Effector CD4-positive, alpha-beta T cell (primary cell): ENCODE data around the gene MBNL1.
"Not testable (repeated sequence)": the region's sequence is repeated elsewhere in the genome, so short reads cannot be mapped to it uniquely, and the experiment has no call there.

Experiments
- DNase-seq: peaks from one replicate; pipeline ENCODE4 v3.0.0-alpha.2; 2020

MBNL1 gene

GRCh38 chr3:152382312-152383135 is 113.8 kb downstream of the MBNL1 start:
- no peak for DNase-seq

DNA sequence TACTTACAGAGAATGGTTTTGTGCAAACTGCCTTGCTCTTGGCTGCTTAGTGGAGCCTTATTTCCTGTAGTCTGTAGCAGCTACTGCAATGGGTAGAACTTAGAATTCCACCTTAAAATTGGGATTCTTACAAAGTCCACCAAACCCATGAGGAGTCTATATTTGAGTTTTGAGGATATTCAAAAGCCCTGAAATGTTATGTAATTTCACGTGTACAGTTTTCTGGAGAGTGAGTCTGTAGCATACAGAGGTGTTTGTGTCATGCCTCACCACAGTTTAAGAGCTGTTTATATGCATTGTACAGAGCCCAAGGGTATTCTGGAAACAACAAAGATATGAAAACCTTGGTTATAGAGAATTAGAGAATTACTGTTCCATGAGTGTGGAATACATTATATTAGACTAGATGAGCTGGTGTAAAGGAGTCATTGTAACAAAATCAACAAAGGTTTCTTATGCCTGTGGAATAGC is 114.4 kb downstream of the MBNL1 start:
- no peak for DNase-seq

DNA sequence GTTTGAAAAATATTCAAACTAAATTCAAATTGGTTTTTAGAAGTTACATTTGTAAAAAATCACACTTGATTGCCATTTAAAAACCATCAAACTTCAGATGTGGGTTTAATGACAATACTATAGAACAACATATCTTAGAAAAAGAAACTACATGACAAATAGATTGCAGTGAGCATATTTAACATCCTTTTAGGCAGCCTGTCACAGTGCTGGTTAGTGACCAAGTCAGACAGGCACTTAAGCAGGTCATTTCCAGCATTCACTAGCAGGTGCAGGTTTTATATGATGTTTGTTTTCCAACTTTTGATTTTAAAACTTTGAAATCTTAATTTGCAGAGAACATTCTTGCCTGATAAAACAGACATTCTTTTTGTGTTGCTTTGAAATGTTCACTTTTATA is 115.7 kb downstream of the MBNL1 start:
- DNase-seq = no peak

GRCh38 chr3:152385761-152386160 is 117.0 kb downstream of the MBNL1 start:
- no peak for DNase-seq

DNA sequence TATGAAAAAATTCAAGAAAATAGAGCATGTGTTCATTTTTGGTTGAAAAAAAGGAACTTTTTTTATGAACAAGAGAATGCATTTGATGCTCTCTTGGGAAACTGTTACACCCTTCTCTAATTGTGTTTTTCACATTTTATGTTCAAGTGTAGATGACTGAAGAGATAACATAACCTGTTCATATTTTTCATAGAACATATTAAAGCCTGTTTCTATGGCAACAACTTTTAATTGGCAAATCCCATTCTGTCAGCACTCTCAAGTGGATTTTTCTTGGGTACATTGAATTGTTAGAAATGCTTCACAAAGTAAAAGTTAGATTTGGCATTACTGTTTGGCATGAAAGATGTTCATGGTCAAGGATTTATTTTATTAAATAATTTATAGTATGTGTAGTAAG is 117.5 kb downstream of the MBNL1 start:
- DNase-seq = no peak

DNA sequence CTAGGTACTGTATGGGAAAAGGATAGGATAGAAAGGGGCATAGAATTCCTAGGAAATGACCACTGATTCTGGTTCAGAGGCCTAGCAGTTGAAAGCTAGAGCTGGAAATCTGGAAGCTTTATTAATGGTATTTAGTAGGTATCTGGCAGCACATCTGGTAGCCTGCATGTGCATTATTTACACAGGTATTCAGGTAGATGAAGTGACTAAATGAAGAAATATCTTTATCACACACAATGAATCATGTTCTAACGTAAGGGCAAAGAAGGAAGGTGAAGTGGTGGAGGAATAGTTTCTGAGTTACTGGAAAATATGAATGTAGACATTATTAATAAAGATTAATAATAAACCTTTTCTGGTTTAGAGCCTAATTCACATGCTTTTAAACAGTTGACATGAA is 119.9 kb downstream of the MBNL1 start:
- DNase-seq = no peak

GRCh38 chr3:152389316-152389934 is 120.7 kb downstream of the MBNL1 start:
- DNase-seq = no peak

DNA sequence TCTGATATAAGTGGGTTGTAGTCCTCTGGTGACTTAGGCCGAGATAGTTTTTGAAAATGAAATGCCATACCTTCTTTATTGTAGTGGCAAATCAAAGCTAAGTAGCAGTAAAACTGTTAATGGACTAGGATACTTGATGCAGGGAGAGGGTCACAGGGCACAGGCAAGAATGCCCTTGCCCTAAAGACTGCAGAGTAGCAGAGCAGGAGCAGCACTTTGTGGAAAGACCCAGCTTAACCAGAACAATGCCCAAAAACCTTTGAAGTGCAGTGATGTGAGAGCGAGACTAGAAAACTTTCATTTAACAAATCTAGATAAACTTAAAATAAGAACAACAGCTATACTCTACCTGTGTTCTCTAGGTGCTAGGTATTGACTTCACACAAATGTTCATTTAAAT is 121.9 kb downstream of the MBNL1 start:
- DNase-seq = no peak

GRCh38 chr3:152391671-152392070 is 122.9 kb downstream of the MBNL1 start:
- DNase-seq = no peak

GRCh38 chr3:152392272-152392880 is 123.6 kb downstream of the MBNL1 start:
- no peak for DNase-seq

- DNase-seq = no peak
These were observed 125.5 kb downstream of the MBNL1 start for GRCh38 chr3:152394246-152394645.

DNA sequence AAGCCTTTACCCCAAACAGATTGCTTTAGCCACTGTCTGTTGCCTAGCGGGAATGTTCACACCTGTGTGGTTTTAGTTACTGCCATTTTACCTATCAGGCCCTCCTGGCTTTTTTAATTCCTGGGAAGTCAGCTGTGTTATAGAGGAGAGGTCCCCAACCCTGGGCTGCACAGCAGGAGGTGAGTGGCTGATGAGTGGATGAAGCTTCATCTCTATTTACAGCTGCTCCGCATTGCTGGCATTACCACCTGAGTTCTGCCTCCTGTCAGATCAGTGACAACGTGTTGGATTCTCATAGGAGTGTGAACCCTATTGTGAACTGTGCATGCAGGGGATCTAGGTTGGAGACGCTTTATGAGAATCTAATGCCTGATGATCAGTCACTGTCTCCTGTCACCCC is 127.0 kb downstream of the MBNL1 start:
- DNase-seq = no peak

DNA sequence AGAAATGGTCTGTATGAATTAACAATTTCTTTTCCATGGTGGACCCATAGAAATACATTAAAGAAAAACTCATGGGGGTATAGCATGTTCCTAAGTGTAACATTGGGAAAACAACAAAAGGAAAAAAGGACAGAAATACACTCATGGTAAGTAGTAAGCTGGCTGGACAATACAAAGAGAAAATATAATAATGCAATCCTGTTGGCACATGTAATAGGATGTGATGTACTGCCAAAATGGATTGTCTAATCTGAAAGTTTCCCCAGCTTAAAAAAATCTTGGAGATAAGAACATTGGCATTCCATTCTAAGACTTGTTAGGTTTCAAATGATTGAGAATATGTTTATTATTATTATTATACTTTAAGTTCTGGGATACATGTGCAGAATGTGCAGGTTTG is 128.1 kb downstream of the MBNL1 start:
- no peak for DNase-seq

- DNase-seq = not testable (repeated sequence)
These were observed 128.6 kb downstream of the MBNL1 start for GRCh38 chr3:152397348-152397747.

- DNase-seq = no peak
These were observed 129.8 kb downstream of the MBNL1 start for GRCh38 chr3:152398495-152398894.

GRCh38 chr3:152399374-152399773 is 130.6 kb downstream of the MBNL1 start:
- no peak for DNase-seq

- DNase-seq = no peak
These were observed 132.2 kb downstream of the MBNL1 start for GRCh38 chr3:152400887-152401286.

GRCh38 chr3:152402695-152403451 is 134.1 kb downstream of the MBNL1 start:
- DNase-seq = no peak

- no peak for DNase-seq
These were observed 134.9 kb downstream of the MBNL1 start for GRCh38 chr3:152403632-152404066.

DNA sequence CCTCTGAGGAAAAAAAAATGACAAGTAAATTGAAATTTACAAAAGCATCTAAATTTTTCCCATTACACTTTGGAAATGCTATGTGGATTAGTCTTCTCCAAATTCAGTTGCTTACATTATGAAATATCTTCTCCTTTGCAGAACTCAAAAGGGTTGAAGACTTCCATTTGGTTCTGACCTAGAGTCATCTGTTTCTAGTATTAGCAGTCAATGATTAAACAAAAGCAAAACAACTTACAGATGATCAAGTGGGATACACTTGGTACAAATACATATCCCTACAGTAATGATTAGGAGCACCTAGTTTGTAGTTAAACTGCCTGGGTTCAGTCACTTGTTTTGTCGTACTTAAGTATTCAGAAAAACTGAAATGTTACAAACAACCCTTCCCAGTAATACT is 136.2 kb downstream of the MBNL1 start:
- DNase-seq = no peak

DNA sequence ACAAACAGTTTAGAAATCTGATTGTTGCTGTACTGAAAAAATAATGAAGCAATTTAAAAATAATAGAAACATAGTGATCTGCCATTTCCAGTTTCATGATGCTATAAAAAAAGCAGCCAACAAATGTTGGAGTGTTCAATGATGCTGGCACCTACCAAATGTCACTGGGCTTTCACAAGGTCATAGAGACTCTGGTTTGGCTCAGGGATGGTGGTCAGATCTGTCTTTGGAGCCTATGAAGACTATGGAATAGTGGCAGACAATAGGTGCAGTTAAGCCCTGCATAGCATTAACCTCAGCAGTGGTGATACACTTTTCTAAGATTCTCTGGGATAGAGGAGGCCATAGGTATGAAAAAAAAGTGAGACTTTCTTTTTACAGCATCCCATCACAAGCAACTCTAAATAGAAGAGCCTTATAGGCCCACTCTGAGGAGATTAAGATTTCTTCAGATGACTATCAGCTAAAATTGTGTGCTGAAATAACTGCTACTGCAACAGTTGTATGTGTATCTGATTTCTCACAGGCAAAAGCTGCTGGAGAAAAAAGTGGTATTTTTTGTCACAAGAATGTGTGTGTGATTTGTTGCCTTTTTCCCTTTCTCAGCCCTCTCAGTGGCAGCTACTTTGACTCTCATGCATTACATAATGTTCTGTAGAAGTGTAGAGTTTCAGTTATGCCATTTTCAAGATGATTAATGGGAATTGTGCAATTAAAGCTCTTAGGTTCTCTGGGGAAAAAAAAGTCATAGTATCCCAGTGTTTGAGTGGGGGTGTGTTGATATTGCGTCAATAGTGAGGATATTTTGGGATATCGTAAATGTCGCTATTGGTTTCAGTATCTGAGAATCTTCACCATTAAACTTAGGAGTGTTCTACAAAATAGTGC is 137.4 kb downstream of the MBNL1 start:
- DNase-seq = no peak

- no peak for DNase-seq
These were observed 144.5 kb downstream of the MBNL1 start for GRCh38 chr3:152413240-152413639.
